Measurements from ENCODE around the gene SRPX.

Gene SRPX

GRCh38 chrX:38166478-38167083 is 54.1 kb downstream of the SRPX start:
- ATAC-seq, result no peak; the same call in 2 of the 3 replicates
- TF ChIP-seq OSR1 (CRISPR knock-in tag; IDR thresholded peaks at IDR 0.05) (no peak), CREB5 (CRISPR knock-in tag; IDR thresholded peaks at IDR 0.05; ENCODE audit: low read depth) (no peak), ZNF70 (CRISPR knock-in tag; IDR thresholded peaks at IDR 0.05) (no peak), ZNF565 (CRISPR knock-in tag; conservative IDR thresholded peaks at IDR 0.05; ENCODE audit: low read depth) (no peak), ZFP3 (CRISPR knock-in tag; IDR thresholded peaks at IDR 0.05) (no peak), SNAI2 (CRISPR knock-in tag; IDR thresholded peaks at IDR 0.05) (no peak), TSHZ2 (CRISPR knock-in tag; IDR thresholded peaks at IDR 0.05) (no peak), BACH2 (CRISPR knock-in tag; IDR thresholded peaks at IDR 0.05; ENCODE audit: borderline replicate concordance) (no peak), TCF4 (CRISPR knock-in tag; IDR thresholded peaks at IDR 0.05; ENCODE audit: borderline replicate concordance) (no peak), POU6F1 (CRISPR knock-in tag; IDR thresholded peaks at IDR 0.05; ENCODE audit: borderline replicate concordance, low read depth) (no peak), PATZ1 (CRISPR knock-in tag; IDR thresholded peaks at IDR 0.05; ENCODE audit: borderline replicate concordance) (no peak), CSDC2 (CRISPR knock-in tag; IDR thresholded peaks at IDR 0.05) (no peak), ZC3H10 (CRISPR knock-in tag; IDR thresholded peaks at IDR 0.05) (no peak), PPARA (CRISPR knock-in tag; IDR thresholded peaks at IDR 0.05; ENCODE audit: borderline replicate concordance) (no peak), ZNF8 (CRISPR knock-in tag; IDR thresholded peaks at IDR 0.05) (no peak), CSRNP3 (CRISPR knock-in tag; IDR thresholded peaks at IDR 0.05) (no peak), GLIS3 (CRISPR knock-in tag; IDR thresholded peaks at IDR 0.05) (no peak), ISL1 (CRISPR knock-in tag; IDR thresholded peaks at IDR 0.05) (no peak), ESRRG (CRISPR knock-in tag; IDR thresholded peaks at IDR 0.05) (no peak), ARNTL (CRISPR knock-in tag; IDR thresholded peaks at IDR 0.05; ENCODE audit: borderline replicate concordance, low read depth) (no peak)

- ATAC-seq, result no peak
- no peak for TF ChIP-seq BACH2 (CRISPR knock-in tag; IDR thresholded peaks at IDR 0.05; ENCODE audit: borderline replicate concordance)
- TF ChIP-seq ZNF565 (CRISPR knock-in tag; conservative IDR thresholded peaks at IDR 0.05; ENCODE audit: low read depth), result no peak
- TF ChIP-seq ARNTL (CRISPR knock-in tag; IDR thresholded peaks at IDR 0.05; ENCODE audit: borderline replicate concordance, low read depth), result no peak
- no peak for TF ChIP-seq PATZ1 (CRISPR knock-in tag; IDR thresholded peaks at IDR 0.05; ENCODE audit: borderline replicate concordance)
- no peak for TF ChIP-seq SNAI2 (CRISPR knock-in tag; IDR thresholded peaks at IDR 0.05)
- no peak for TF ChIP-seq TOX (CRISPR knock-in tag; IDR thresholded peaks at IDR 0.05; ENCODE audit: borderline replicate concordance)
- TF ChIP-seq ZC3H10 (CRISPR knock-in tag; IDR thresholded peaks at IDR 0.05), result no peak
- no peak for TF ChIP-seq TSHZ2 (CRISPR knock-in tag; IDR thresholded peaks at IDR 0.05)
- TF ChIP-seq ESRRG (CRISPR knock-in tag; IDR thresholded peaks at IDR 0.05), result no peak
- no peak for TF ChIP-seq GLIS3 (CRISPR knock-in tag; IDR thresholded peaks at IDR 0.05)
- no peak for TF ChIP-seq ZFP3 (CRISPR knock-in tag; IDR thresholded peaks at IDR 0.05)
- TF ChIP-seq ZNF70 (CRISPR knock-in tag; IDR thresholded peaks at IDR 0.05), result no peak
- no peak for TF ChIP-seq ZNF8 (CRISPR knock-in tag; IDR thresholded peaks at IDR 0.05)
- no peak for TF ChIP-seq ZFP30 (CRISPR knock-in tag; IDR thresholded peaks at IDR 0.05)
- no peak for TF ChIP-seq POU6F1 (CRISPR knock-in tag; IDR thresholded peaks at IDR 0.05; ENCODE audit: borderline replicate concordance, low read depth)
- no peak for TF ChIP-seq ISL1 (CRISPR knock-in tag; IDR thresholded peaks at IDR 0.05)
These were observed 55.6 kb downstream of the SRPX start for GRCh38 chrX:38165023-38165422.
